GM18511 (cell line): ENCODE measurements around the gene DCAF5.
"Not testable (repeated sequence)": the region's sequence is repeated elsewhere in the genome, so short reads cannot be mapped to it uniquely, and the experiment has no call there.

Experiments
- ATAC-seq: cut with Tn5 transposase; IDR thresholded peaks from one replicate; pipeline ENCODE4 v1.9.1; 2021; ENCODE audit warnings: mild to moderate bottlenecking, moderate library complexity; ENCODE audit not compliant: unreplicated experiment

DCAF5 gene

DNA sequence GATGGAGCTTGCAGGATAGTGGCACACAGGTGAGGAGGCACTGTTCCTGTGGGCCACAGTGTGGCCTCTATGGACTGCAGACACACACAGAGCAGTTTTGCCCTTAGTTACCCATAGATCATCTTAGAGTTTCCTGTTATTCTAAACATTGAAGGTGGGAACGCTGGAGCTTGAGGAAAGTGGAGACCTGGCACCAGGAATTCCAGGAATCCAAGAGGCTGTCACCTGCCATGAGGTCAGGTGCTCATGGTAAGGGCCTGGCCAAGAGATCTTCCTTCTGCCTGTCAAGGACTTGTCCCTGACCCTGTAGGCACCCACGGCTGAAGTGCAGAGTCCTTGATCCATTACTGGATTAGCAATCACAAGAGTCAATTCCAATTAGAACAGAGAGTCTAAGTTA is 108.6 kb downstream of the DCAF5 start:
- ATAC-seq = no peak

DNA sequence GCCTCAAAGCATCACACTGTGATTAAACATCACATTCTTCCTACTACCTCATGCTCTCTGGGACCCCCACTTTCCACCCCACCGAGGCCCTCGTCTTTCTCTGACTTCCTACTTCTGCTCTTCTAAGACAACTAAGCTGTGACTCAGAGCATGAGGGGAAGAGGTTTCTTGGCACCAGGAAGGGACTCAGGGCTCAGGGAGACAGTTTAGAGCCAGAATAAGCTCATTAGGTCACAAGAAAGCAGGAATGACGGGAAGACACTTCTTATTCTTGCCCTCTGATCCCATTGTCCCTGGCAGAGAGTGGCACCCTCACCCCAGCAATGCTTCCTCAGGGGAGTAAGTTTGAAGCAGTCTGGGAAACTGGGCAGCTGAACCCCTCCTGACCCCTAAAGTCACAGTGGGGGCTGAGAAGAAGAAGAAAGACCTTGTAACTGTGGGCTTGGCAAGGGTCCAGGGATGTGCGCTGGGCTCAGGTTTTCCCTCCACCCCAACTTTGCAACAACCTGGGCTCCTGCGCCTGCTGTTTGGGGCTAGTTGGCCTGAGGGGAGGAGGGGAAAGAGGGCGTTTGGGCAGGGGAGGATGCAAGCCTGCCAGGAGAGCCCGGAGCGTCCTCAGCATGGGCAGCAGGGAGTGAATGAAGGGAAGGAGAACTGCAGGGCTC is 109.2 kb downstream of the DCAF5 start:
- ATAC-seq = no peak

GRCh38 chr14:69042787-69043444 is 110.0 kb downstream of the DCAF5 start:
- no peak for ATAC-seq

DNA sequence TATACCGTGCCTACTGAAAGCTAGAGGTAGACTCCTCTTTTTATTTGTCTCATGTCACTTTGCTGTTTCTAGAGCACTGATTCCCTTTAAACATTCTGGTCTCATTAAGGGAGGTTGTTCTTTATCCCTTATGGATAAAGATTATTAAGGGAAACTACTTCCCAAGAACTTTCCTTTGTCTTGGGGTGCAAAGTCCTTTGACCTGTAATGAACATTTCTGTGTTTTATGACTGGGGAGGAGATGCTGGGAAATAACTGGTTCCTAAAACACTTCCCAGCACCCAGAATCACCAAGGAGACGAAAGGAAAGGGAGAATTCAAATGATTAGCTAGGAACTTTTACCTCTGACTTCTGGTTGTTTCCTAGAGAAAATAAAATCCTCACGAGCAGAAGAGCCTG is 110.6 kb downstream of the DCAF5 start:
- no peak for ATAC-seq

DNA sequence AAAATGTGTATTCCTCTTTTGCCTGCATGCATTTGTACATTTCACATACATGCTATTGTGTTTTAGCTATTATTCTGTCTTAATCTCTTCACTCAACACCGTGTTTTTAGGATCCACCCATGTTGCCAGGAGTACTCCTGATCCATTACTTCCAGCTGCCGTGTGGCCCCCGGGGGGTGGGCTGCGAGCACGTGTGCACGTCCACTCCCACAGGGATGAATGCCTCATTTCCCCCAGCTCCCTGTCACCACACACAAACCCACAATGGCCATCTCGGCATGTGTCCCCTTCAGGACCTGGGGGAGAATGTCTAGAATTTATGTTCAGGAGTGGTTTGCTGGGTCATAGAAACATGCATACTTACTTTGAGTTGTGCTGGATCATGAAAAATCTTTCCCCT is 111.1 kb downstream of the DCAF5 start:
- no peak for ATAC-seq

DNA sequence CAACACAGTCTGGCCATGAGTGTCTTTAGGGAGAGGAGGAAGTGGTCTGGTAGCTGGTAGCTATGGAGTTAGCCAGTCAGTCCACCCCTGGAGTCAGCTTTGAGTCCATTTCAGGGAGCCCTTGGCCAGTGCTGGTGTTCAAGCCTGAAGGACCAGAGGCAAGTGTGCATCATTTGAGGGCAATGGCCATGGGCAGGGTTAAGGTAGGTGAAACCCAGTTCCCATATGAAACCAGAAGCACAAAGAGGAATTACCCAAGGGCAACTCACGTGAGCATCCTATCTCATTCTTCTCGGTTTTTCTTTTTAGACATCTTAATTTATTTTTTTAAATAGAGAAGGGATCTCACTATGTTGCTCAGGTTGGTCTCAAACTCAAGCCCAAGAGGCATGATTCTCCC is 112.6 kb downstream of the DCAF5 start:
- ATAC-seq = no peak

DNA sequence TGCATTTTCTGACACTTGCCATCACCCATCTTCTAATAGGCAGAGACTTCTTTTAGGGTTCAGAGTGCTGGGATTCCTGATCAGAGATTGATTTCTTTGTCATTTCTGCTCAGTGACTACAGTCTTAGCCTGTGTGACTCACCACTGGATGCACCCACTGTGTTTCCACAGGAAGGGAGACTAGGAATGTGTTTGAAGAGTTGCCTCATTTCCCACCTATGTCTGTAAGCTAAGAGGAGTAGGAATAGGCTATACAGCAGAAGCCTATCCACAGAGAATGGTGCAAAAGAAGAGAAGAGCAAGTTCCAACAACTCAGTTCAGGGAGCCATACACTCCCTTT is 113.7 kb downstream of the DCAF5 start:
- ATAC-seq = no peak

GRCh38 chr14:69038455-69039287 is 114.2 kb downstream of the DCAF5 start:
- ATAC-seq = no peak

DNA sequence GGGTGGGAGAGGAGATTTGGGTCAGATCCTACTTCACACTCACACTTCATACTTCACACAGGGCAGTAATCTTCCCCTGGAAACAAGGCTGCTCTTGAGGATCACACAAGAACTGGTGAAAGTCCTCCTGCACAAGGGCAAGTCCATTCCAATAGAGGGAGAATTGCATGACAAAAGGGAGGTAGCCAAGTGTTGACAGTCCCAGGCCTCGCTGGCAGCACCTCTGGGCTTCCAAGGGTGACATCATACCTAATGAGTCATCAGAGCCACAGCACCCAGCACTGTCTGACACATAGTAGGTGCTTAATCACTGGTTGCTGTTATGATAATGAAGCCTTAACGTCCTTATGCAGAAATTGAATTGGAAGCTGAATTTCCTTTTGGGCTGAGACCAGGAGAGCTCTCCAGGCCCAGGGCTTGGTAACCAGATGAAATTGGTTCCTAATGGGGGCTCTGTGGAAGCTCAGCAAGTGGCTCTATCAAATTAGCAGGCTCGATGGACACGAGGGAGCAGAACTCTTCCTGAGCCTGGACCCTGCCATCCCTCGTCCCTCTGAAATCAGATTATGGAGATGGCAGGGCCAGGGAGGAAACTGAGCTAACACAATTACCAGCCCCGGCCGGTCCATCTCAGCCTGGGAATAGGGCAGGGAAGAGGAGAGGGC is 115.0 kb downstream of the DCAF5 start:
- ATAC-seq = no peak

GRCh38 chr14:69036757-69037506 is 116.0 kb downstream of the DCAF5 start:
- no peak for ATAC-seq

- no peak for ATAC-seq
These were observed 118.2 kb downstream of the DCAF5 start for GRCh38 chr14:69034612-69035262.

DNA sequence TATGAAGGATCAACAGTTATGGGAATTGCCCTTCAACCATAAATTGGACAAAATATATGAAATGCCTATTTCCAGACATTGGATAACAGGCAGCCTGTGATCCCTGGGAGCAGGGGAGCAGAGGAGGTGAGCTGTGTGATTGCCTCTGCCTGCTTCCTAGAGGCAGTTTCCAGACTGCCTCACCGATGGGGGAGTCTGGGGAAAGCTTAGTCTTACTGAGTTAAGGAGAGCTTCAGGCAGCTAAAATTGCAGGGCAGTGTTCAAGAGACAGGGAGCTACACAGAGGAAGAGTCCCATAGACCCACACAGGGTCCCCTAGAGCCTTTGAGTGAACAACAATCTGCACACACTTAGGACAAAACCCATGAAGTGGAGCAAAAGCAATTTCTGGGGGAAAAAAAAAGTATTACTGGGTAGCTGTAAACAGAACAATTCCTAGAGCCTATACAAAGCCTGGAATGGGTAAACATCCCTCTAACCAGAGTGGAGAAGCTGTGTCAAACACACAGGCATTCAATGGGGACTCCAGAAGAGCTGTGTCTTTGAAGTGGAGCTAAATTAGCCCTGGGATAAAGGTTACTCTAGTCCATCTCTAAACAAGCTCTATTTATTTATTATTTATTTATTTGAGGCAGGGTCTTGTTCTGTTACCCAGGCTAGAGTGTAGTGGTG is 125.5 kb downstream of the DCAF5 start:
- no peak for ATAC-seq

DNA sequence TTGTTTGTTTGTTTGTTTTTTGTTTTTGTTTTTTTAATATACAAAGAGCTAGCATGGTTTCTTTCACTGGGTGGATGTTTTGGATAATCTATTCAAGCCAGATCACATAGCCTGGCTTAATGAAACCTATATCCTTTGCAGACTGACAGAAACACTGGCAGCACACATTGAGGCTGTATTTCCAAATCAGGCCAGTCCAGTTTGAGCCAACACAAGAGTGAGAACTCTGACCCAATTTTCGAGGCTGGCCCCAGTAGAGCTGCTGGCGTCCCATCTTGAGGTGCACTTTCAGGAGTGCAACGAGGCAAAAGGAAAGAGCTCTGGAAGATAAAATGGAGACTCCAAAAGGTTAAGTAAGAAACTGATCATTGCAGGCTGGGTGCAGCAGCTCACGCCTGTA is 129.9 kb downstream of the DCAF5 start:
- no peak for ATAC-seq

- not testable (repeated sequence) for ATAC-seq
These were observed 130.8 kb downstream of the DCAF5 start for GRCh38 chr14:69022093-69022492.

- no peak for ATAC-seq
These were observed 135.2 kb downstream of the DCAF5 start for GRCh38 chr14:69017706-69018105.

GRCh38 chr14:69014829-69015259 is 138.1 kb downstream of the DCAF5 start:
- no peak for ATAC-seq

GRCh38 chr14:69013943-69014782 is 138.8 kb downstream of the DCAF5 start:
- no peak for ATAC-seq

DNA sequence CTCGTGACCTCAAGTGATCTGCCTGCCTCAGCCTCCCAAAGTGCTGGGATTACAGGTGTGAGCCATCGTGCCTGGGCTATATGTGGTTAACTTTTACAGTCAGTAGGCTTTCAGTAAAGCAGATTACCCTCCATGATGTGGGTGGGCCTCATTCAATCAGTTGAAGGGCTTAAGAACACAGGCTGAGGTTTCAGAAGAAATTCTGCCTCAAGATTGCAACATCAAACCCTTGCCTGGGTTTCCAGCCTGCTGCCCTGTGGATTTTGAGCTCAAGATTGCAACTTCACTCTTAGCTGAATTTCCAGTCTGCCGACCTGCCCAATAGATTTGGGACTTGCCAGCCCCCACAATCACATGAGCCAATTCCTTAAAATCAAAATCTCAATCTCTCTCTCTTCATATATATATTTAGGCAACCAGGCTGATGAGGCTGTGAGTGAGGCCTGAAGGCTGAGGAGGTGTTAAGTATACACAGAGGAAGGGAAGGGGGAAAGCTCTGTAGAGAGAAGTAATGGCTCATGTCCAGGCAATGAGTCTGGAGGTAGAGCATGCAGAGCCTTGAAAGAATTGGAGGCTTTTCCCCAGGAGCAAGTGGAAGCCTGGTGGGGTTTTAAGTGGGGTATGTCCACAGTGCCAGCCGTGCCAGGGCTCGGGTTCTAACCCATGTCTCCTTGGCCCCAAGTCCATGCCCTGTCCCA is 140.5 kb downstream of the DCAF5 start:
- no peak for ATAC-seq
